Activated CD8-positive, alpha-beta memory T cell treated with anti-CD3 and anti-CD28 coated beads, Interleukin-2, amount 10 ng/mL, durations not matched to agents 7 days and 5 days (primary cell): ENCODE results near the gene RAMAC. TPM values are rescaled to one million over a fixed set of nuclear protein-coding genes. Genes with fewer than 3 reads are reported as not detected.
"Not testable (repeated sequence)": the region's sequence is repeated elsewhere in the genome, so short reads cannot be mapped to it uniquely, and the experiment has no call there.

Source experiments
- ATAC-seq: fragments of 150-1000 bp; cut with Tn5 transposase; one replicate; pipeline ENCODE4 v1.10.0; 2021; ENCODE audit warnings: moderate library complexity
- CTCF ChIA-PET: fragments of 350-600 bp; sonication (Branson Sonifier 250); formaldehyde crosslinking; loops from one replicate; lab custom pipeline; 2021; ENCODE audit warnings: antibody characterized with exemption; lab: Charles Lee
- DNase-seq: peaks from one replicate; pipeline ENCODE4 v3.0.0-alpha.2; 2020
- H3K27ac Mint-ChIP-seq: one replicate; pipeline ENCODE4 v1.8.0; 2021; ENCODE audit warnings: mild to moderate bottlenecking, mixed read lengths
- H3K27me3 Mint-ChIP-seq: one replicate; pipeline ENCODE4 v1.8.0; 2021; ENCODE audit warnings: mixed read lengths
- H3K36me3 Mint-ChIP-seq: one replicate; pipeline ENCODE4 v1.8.0; 2021; ENCODE audit warnings: mild to moderate bottlenecking, mixed read lengths
- H3K4me1 Mint-ChIP-seq: one replicate; pipeline ENCODE4 v1.8.0; 2021; ENCODE audit warnings: mixed read lengths
- H3K4me3 Mint-ChIP-seq: one replicate; pipeline ENCODE4 v1.8.0; 2021; ENCODE audit warnings: mild to moderate bottlenecking, moderate library complexity, mixed read lengths
- H3K9me3 Mint-ChIP-seq: one replicate; pipeline ENCODE4 v1.8.0; 2022; ENCODE audit warnings: low read depth, mixed read lengths
- total RNA-seq, 2 experiments: library from RNA; stranded (reverse); gene quantifications; one replicate each; pipeline ENCODE4 v1.2.3, GENCODE V29; 2021

RAMAC gene
- total RNA-seq, 2 experiments from 2014 or later = 20.5 to 27.8 TPM

- H3K27me3 Mint-ChIP-seq = no peaks in the 10 kb centered on the region
Measured at GRCh38 chr15:83010709-83011270, 24.8 kb downstream of the RAMAC start.

GRCh38 chr15:83011271-83012075, 25.5 kb downstream of the RAMAC start, which contains the start of gene C15orf40:
Gene C15orf40 (minus strand): TSS chr15:83011639. CDS start chr15:83011607, 32 bp downstream.
- Mint-ChIP-seq H3K27ac (peak within 1 kb of the TSS; percentile 89), H3K27me3 (no peaks in the 10 kb centered on the region), H3K9me3 (no peaks in the 10 kb centered on the region), H3K4me3 (peak within 1 kb of the TSS; percentile 93), H3K36me3 (peaks cover 26% of the 10 kb centered on the region), H3K4me1 (peaks cover 54% of the 10 kb centered on the region)
- DNase-seq (peak; percentile 91), ATAC-seq (peak; percentile 88)
- CTCF ChIA-PET = interaction anchor here (0.6 to 3.3 kb wide), 27 partner anchors 11 to 471 kb away, joined by 3 to 30 read pairs (median 4); partner anchors contain the start of genes BTBD1, HDGFL3, RAMAC and RPS17

More at GRCh38 chr15:83010709-83011270, 24.8 kb downstream of the RAMAC start:
- H3K4me3 Mint-ChIP-seq = peak overlapping the region; percentile 93
- H3K27ac Mint-ChIP-seq = peak overlapping the region; percentile 89
- peaks cover 52% of the 10 kb centered on the region for H3K4me1 Mint-ChIP-seq
- CTCF ChIA-PET = interaction anchor here (0.8 to 3.3 kb wide), 27 partner anchors 10 to 471 kb away, joined by 3 to 30 read pairs (median 5); partner anchors contain the start of genes BTBD1, HDGFL3, RAMAC and RPS17
- no peaks in the 10 kb centered on the region for H3K9me3 Mint-ChIP-seq
- DNase-seq (peak; percentile 91), ATAC-seq (peak; percentile 66)
- H3K36me3 Mint-ChIP-seq = peaks cover 24% of the 10 kb centered on the region

DNA sequence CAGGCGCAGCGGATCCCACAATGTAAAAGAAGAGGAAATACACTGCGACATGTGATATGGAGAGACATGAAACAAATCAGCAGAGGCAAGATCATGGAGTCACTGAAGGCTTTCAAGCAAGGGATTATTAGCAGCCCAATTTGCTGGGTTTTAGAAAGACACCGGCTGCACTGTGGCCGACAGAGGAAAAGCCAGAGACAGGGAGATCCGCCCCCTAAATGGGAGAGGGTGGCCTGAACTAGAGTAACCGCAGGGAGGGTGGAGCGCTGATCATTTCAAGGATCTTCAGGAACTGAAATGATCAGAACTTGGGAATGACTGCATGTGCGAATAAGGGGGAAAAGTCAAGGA, 26.0 kb downstream of the RAMAC start:
- DNase-seq (no peak), ATAC-seq (no peak)
- Mint-ChIP-seq H3K4me3 (peak overlapping the region; percentile 93), H3K36me3 (peaks cover 26% of the 10 kb centered on the region), H3K9me3 (no peaks in the 10 kb centered on the region), H3K27ac (peak overlapping the region; percentile 89), H3K27me3 (no peaks in the 10 kb centered on the region), H3K4me1 (peaks cover 54% of the 10 kb centered on the region)
- CTCF ChIA-PET = interaction anchor here (0.6 to 3.3 kb wide), 17 partner anchors 10 to 472 kb away, joined by 3 to 30 read pairs (median 6); partner anchors contain the start of genes BTBD1, HDGFL3, RAMAC and RPS17

GRCh38 chr15:83012636-83013035, 26.6 kb downstream of the RAMAC start:
- CTCF ChIA-PET = interaction anchor here (1.0 to 3.3 kb wide), 3 partner anchors 10 to 152 kb away, joined by 3 to 22 read pairs (median 3); no protein-coding TSS in a partner anchor
- Mint-ChIP-seq H3K9me3 (no peaks in the 10 kb centered on the region), H3K4me3 (peak overlapping the region; percentile 93), H3K27me3 (no peaks in the 10 kb centered on the region), H3K27ac (no peak overlapping the region), H3K36me3 (peaks cover 27% of the 10 kb centered on the region), H3K4me1 (peaks cover 52% of the 10 kb centered on the region)
- ATAC-seq (no peak), DNase-seq (no peak)

DNA sequence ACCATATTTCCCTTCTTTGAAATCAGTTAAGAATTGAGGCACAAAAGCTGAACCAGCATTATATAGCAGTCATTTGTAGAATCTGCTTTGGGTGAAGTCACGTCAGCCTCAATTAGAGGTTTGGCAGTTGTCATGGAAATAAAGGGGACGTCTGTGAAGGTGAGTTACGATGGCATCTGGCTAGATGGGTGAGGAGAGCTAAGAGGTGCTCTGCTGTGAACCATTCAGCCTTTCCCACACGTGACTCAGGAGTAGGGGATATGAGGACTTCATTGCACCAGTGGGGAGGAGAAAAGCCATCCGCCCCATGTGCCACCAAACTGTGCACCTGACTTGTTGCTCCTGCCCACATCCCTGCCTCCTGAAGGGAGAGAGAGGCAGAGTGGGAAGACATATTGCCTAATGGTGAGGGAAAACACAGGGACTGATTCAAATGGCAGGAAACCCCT, 28.2 kb downstream of the RAMAC start:
- no peak for ATAC-seq

GRCh38 chr15:83015361-83015760, 29.4 kb downstream of the RAMAC start:
- peak overlapping the region; percentile 39 for H3K27ac Mint-ChIP-seq
- no peak for DNase-seq
- no peaks in the 10 kb centered on the region for H3K9me3 Mint-ChIP-seq
- H3K27me3 Mint-ChIP-seq = no peaks in the 10 kb centered on the region
- H3K4me1 Mint-ChIP-seq = peaks cover 38% of the 10 kb centered on the region
- ATAC-seq = no peak
- no peak overlapping the region for H3K4me3 Mint-ChIP-seq
- peaks cover 18% of the 10 kb centered on the region for H3K36me3 Mint-ChIP-seq
- CTCF ChIA-PET = no interaction called here

More for the DNA sequence above, 28.2 kb downstream of the RAMAC start:
- no peaks in the 10 kb centered on the region for H3K27me3 Mint-ChIP-seq
- no peaks in the 10 kb centered on the region for H3K9me3 Mint-ChIP-seq
- peaks cover 23% of the 10 kb centered on the region for H3K36me3 Mint-ChIP-seq
- H3K27ac Mint-ChIP-seq = peak overlapping the region; percentile 37
- CTCF ChIA-PET = interaction anchor here (1.0 kb wide), 1 partner anchor 53 kb away, joined by 3 read pairs; the partner anchor contains the start of gene BTBD1
- peak; percentile 52 for DNase-seq
- H3K4me1 Mint-ChIP-seq = peaks cover 49% of the 10 kb centered on the region
- H3K4me3 Mint-ChIP-seq = no peak overlapping the region

- Mint-ChIP-seq H3K4me3 (no peak overlapping the region), H3K4me1 (peaks cover 29% of the 10 kb centered on the region), H3K36me3 (peaks cover 19% of the 10 kb centered on the region), H3K27ac (no peak overlapping the region), H3K27me3 (no peaks in the 10 kb centered on the region), H3K9me3 (no peaks in the 10 kb centered on the region)
- DNase-seq (no peak), ATAC-seq (no peak)
- CTCF ChIA-PET = interaction anchor here (0.6 kb wide), 1 partner anchor 14 kb away, joined by 3 read pairs; no protein-coding TSS in a partner anchor
Measured at GRCh38 chr15:83016906-83017305, 30.9 kb downstream of the RAMAC start.

DNA sequence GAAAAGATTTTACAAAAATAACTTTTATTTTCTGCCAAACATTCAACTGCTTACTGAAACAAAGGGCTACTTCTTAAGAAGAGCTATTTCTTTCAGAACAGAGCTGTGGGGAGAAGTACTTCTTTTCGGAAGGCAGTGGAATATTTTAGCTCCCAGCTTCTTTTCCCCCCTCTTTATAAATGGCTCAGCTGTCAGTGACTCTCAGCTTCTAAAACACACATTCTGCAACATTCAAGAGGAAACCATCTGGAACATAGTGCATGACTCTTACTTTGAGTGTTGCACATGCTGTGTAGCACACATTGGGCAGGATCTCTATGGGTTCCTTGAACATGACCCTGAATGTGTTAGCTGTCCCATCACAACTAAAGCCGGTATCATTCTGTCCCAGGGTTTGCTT, 32.4 kb downstream of the RAMAC start:
- H3K27ac Mint-ChIP-seq = no peak overlapping the region
- H3K27me3 Mint-ChIP-seq = no peaks in the 10 kb centered on the region
- no peak overlapping the region for H3K4me3 Mint-ChIP-seq
- DNase-seq (no peak), ATAC-seq (no peak)
- peaks cover 17% of the 10 kb centered on the region for H3K4me1 Mint-ChIP-seq
- H3K36me3 Mint-ChIP-seq = peaks cover 19% of the 10 kb centered on the region
- CTCF ChIA-PET = no interaction called here
- no peaks in the 10 kb centered on the region for H3K9me3 Mint-ChIP-seq

- CTCF ChIA-PET = no interaction called here
- H3K27ac Mint-ChIP-seq = no peak overlapping the region
- ATAC-seq (no peak), DNase-seq (no peak)
- H3K4me3 Mint-ChIP-seq = no peak overlapping the region
- no peaks in the 10 kb centered on the region for H3K27me3 Mint-ChIP-seq
- peaks cover 2% of the 10 kb centered on the region for H3K9me3 Mint-ChIP-seq
- peaks cover 4% of the 10 kb centered on the region for H3K4me1 Mint-ChIP-seq
- H3K36me3 Mint-ChIP-seq = peaks cover 50% of the 10 kb centered on the region
Measured at GRCh38 chr15:83030021-83030420, 44.0 kb downstream of the RAMAC start.

GRCh38 chr15:83031234-83031633, 45.2 kb downstream of the RAMAC start:
- not testable (repeated sequence) for H3K4me3 Mint-ChIP-seq, ATAC-seq

GRCh38 chr15:83036253-83036652, 50.2 kb downstream of the RAMAC start:
- CTCF ChIA-PET = interaction anchor here (0.9 kb wide), 1 partner anchor 24 kb away, joined by 3 read pairs; no protein-coding TSS in a partner anchor
- peaks cover 5% of the 10 kb centered on the region for H3K9me3 Mint-ChIP-seq

More at GRCh38 chr15:83031234-83031633, 45.2 kb downstream of the RAMAC start:
- not testable (repeated sequence) for H3K27ac Mint-ChIP-seq, H3K27me3 Mint-ChIP-seq, H3K9me3 Mint-ChIP-seq, DNase-seq
- Mint-ChIP-seq H3K36me3 (peaks cover 58% of the 10 kb centered on the region), H3K4me1 (peaks cover 12% of the 10 kb centered on the region)
- CTCF ChIA-PET = interaction anchor here (0.6 kb wide), 1 partner anchor 488 kb away, joined by 3 read pairs; no protein-coding TSS in a partner anchor

DNA sequence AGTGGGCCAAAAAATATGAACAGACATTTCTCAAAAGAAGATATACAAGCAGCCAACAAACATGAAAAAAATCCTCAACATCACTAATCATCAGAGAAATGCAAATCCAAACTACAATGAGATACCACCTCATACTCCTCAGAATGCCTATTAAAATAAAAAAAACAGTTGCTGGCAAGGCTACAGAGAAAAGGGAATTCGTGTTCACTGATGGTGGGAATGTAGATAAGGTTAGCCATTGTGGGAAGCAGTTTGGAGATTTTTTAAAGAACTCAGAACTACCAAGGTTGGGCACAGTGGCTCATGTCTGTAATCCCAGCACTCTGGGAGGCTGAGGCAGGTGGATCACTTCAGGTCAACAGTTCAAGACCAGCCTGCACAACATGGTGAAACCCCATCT, 53.2 kb downstream of the RAMAC start:
- Mint-ChIP-seq H3K27ac (peak overlapping the region; percentile 48), H3K4me3 (no peak overlapping the region), H3K4me1 (peaks cover 37% of the 10 kb centered on the region), H3K36me3 (peaks cover 73% of the 10 kb centered on the region), H3K27me3 (no peaks in the 10 kb centered on the region), H3K9me3 (peaks cover 3% of the 10 kb centered on the region)
- ATAC-seq = no peak
- DNase-seq = no peak
- CTCF ChIA-PET = interaction anchor here (1.5 kb wide), 1 partner anchor 508 kb away, joined by 3 read pairs; no protein-coding TSS in a partner anchor

More at GRCh38 chr15:83036253-83036652, 50.2 kb downstream of the RAMAC start:
- H3K27me3 Mint-ChIP-seq = no peaks in the 10 kb centered on the region
- no peak overlapping the region for H3K4me3 Mint-ChIP-seq
- peak overlapping the region; percentile 62 for H3K27ac Mint-ChIP-seq
- peaks cover 69% of the 10 kb centered on the region for H3K36me3 Mint-ChIP-seq
- DNase-seq (no peak), ATAC-seq (peak; percentile 49)
- peaks cover 42% of the 10 kb centered on the region for H3K4me1 Mint-ChIP-seq
